GM12878 (cell line): Measurements from ENCODE around the gene NUDT14. TPM values are rescaled to one million over a fixed set of nuclear protein-coding genes. Genes with fewer than 3 reads are reported as not detected.

ENCODE experiments used
- ATAC-seq: fragments of 200-7000 bp; cut with Tn5 transposase; 3 replicates; pipeline ENCODE4 v1.9.1; 2020; ENCODE audit warnings: mild to moderate bottlenecking, moderate library complexity
- BruUV-seq: library from RNA; stranded (reverse); fragments of 400-500 nt; replicated peaks from 2 replicates; lab custom pipeline; 2021; lab: Mats Ljungman, UMichigan
- CTCF ChIA-PET: fragments of 300-600 bp; sonication (Branson Sonifier 250); formaldehyde crosslinking; extraction: SDS; loops from one replicate; lab custom pipeline; 2021; ENCODE audit warnings: inconsistent platforms; lab: Yijun Ruan, JAX
- POLR2A ChIA-PET: fragments of 350-600 bp; formaldehyde crosslinking; extraction: SDS; loops from one replicate; lab custom pipeline; 2021; ENCODE audit warnings: inconsistent platforms; lab: Charles Lee
- RAD21 ChIA-PET: fragments of 300-600 bp; sonication (Branson Sonifier 250); formaldehyde crosslinking; loops from one replicate; lab custom pipeline; 2023; ENCODE audit warnings: antibody characterized with exemption; ENCODE audit not compliant: unreplicated experiment; lab: Charles Lee
- SMC1A ChIA-PET: fragments of 300-600 bp; sonication (Branson Sonifier 250); formaldehyde crosslinking; loops from one replicate; lab custom pipeline; 2023; ENCODE audit not compliant: unreplicated experiment, uncharacterized antibody; lab: Charles Lee
- DNase-seq: peaks from one replicate; pipeline ENCODE4 v3.0.0-alpha.2; 2011; ENCODE audit warnings: low read depth, low spot score
- FAIRE-seq: peaks from 3 replicates; lab custom pipeline; 2011; peaks lifted over from hg19 to GRCh38; lab: Jason Lieb, UNC
- H2AFZ ChIP-seq: 2 replicates; pipeline ENCODE4 v1.6.0; 2011; ENCODE audit warnings: low read depth, low read length, control low read depth; ENCODE audit not compliant: control insufficient read depth
- H3K27ac ChIP-seq: 2 replicates; pipeline ENCODE4 v1.5.1; 2011; ENCODE audit warnings: control low read depth; ENCODE audit not compliant: control insufficient read depth, insufficient read depth
- H3K27me3 ChIP-seq, 2 experiments: replicated peaks in 1 of 2; 2 replicates each; pipeline versions ENCODE4 v1.6.0 to v1.6.1; 2011; ENCODE audit warnings: low read length in 1 of 2; ENCODE audit not compliant: control insufficient read depth in 2 of 2, insufficient read depth in 2 of 2
- H3K36me3 ChIP-seq, 2 experiments: 2 replicates each; pipeline ENCODE4 v1.5.1; 2011; ENCODE audit warnings: low read length in 1 of 2; ENCODE audit not compliant: control insufficient read depth in 2 of 2, insufficient read depth in 2 of 2
- H3K4me1 ChIP-seq: 2 replicates; pipeline ENCODE4 v1.6.1; 2011; ENCODE audit warnings: mild to moderate bottlenecking, low read length, moderate library complexity, mixed read lengths; ENCODE audit not compliant: control insufficient read depth, insufficient read depth
- H3K4me2 ChIP-seq: 2 replicates; pipeline ENCODE4 v1.6.0; 2011; ENCODE audit warnings: control low read depth; ENCODE audit not compliant: control insufficient read depth, insufficient read depth
- H3K4me3 ChIP-seq: fragments of 200-600 bp; sonication (generic); 2 replicates; pipeline ENCODE4 v1.5.1; 2016
- H3K79me2 ChIP-seq: 2 replicates; pipeline ENCODE4 v1.6.0; 2011; ENCODE audit warnings: low read length; ENCODE audit not compliant: control insufficient read depth, insufficient read depth
- H3K9ac ChIP-seq: 2 replicates; pipeline ENCODE4 v1.8.0; 2011; ENCODE audit warnings: low read length, control low read depth, mixed read lengths; ENCODE audit not compliant: control insufficient read depth, insufficient read depth
- H3K9me3 ChIP-seq: replicated peaks from 3 replicates; pipeline ENCODE4 v1.5.1; 2011; ENCODE audit warnings: mild to moderate bottlenecking, low read length; ENCODE audit not compliant: control insufficient read depth, insufficient read depth
- H4K20me1 ChIP-seq: 2 replicates; pipeline ENCODE4 v1.6.0; 2011; ENCODE audit not compliant: control insufficient read depth, insufficient read depth
- ASH2L ChIP-seq: fragments of 300-600, 200-600 bp; sonication (generic); IDR thresholded peaks from 2 replicates; pipeline ENCODE4 v1.6.1; 2017; ENCODE audit warnings: low read depth, mild to moderate bottlenecking, borderline replicate concordance
- CHD2 ChIP-seq: IDR thresholded peaks from 2 replicates; pipeline ENCODE4 v1.6.1; 2011; ENCODE audit warnings: low read depth, low read length, improper control_type of control experiment, borderline replicate concordance
- EP300 ChIP-seq, 2 experiments: fragments of 150-350 bp in 1 of 2; IDR thresholded peaks; 2 replicates each; pipeline ENCODE4 v1.6.1; 2011 to 2012; ENCODE audit warnings: low read depth in 2 of 2, low read length in 2 of 2, borderline replicate concordance in 1 of 2, improper control_type of control experiment in 1 of 2, inconsistent platforms in 1 of 2; ENCODE audit not compliant: control insufficient read depth in 1 of 2
- ESRRA ChIP-seq: IDR thresholded peaks from 2 replicates; pipeline ENCODE4 v1.6.1; 2012; ENCODE audit warnings: mild to moderate bottlenecking, low read length, improper control_type of control experiment
- FOS ChIP-seq: IDR thresholded peaks from 3 replicates; pipeline ENCODE4 v1.6.1; 2011; ENCODE audit warnings: borderline replicate concordance; ENCODE audit not compliant: insufficient read length; ENCODE audit errors: extremely low read depth
- FOXM1 ChIP-seq: IDR thresholded peaks from 2 replicates; pipeline ENCODE4 v1.6.1; 2012; ENCODE audit warnings: low read depth, mild to moderate bottlenecking, inconsistent platforms, low read length, moderate library complexity
- NR2C1 ChIP-seq: fragments of 450-650 bp; IDR thresholded peaks from 2 replicates; pipeline ENCODE4 v1.6.1; 2017; ENCODE audit warnings: antibody characterized with exemption, mild to moderate bottlenecking, moderate library complexity
- PML ChIP-seq: IDR thresholded peaks from 2 replicates; pipeline ENCODE4 v1.6.1; 2012; ENCODE audit warnings: low read length, inconsistent platforms
- RUNX3 ChIP-seq: IDR thresholded peaks from 2 replicates; pipeline ENCODE4 v1.6.1; 2012; ENCODE audit warnings: low read length, inconsistent platforms
- SIX5 ChIP-seq: IDR thresholded peaks from 2 replicates; pipeline ENCODE4 v1.6.1; 2011; ENCODE audit warnings: mild to moderate bottlenecking, low read depth, low read length, moderate library complexity; ENCODE audit not compliant: severe bottlenecking
- TCF3 ChIP-seq: IDR thresholded peaks from 2 replicates; pipeline ENCODE4 v1.6.1; 2012; ENCODE audit warnings: low read depth, mild to moderate bottlenecking, low read length, borderline replicate concordance; ENCODE audit not compliant: insufficient read depth
- ZNF207 ChIP-seq: fragments of 450-650 bp; IDR thresholded peaks from 2 replicates; pipeline ENCODE4 v1.6.1; 2014; ENCODE audit warnings: antibody characterized with exemption, mild to moderate bottlenecking, borderline replicate concordance
- WGBS: methylation state at CpG from one replicate; pipeline ENCODE4 v1.1.6; 2016; ENCODE audit warnings: low lambda C conversion rate; ENCODE audit not compliant: insufficient replicate concordance, insufficient coverage; ENCODE audit errors: missing lambda C conversion rate; 5-methylcytosine and 5-hydroxymethylcytosine counted together
- in situ Hi-C: fragments of 300-500 bp; cut with MboI; formaldehyde crosslinking; loops from 9 replicates; pipeline ENCODE4 v1.14.3; 2018; ENCODE audit warnings: mixed read lengths
- intact Hi-C: fragments of 100-400 bp; cut with micrococcal nuclease; formaldehyde crosslinking; loops from one replicate; pipeline ENCODE4 v1.14.2; 2022; ENCODE audit not compliant: unreplicated experiment
- polyA plus RNA-seq, 11 experiments: library from polyadenylated mRNA; depleted of rRNA in 4 of 11; unstranded in 6 of 11; stranded (reverse) in 5 of 11; fragments of >200 nt; fragmentation: Nextera tagmentation in 4 of 11; fragmentation: Illumina TruSeq in 1 of 11; extraction: Ambion mirVana in 4 of 11; extraction: Trizol in 1 of 11; gene quantifications; 1 replicate in 1 of 11; 2 replicates in 10 of 11; pipeline versions ENCODE4 v1.2.1 to v1.2.3, GENCODE V29; 2011 to 2016; ENCODE audit warnings: inconsistent platforms in 2 of 11, missing spikeins in 2 of 11, low read depth in 1 of 11
- total RNA-seq, 4 experiments: library from RNA; depleted of rRNA in 3 of 4; stranded (reverse); fragments of >200 nt in 3 of 4; fragmentation: Illumina TruSeq in 1 of 4; extraction: Trizol in 1 of 4; gene quantifications; 2 replicates each; pipeline versions ENCODE4 v1.2.1 to v1.2.3, GENCODE V29; 2013 to 2021
- TF ChIP-seq, protein P1 (sequence below): fragments of 150-350 bp; IDR thresholded peaks from 2 replicates; pipeline ENCODE4 v1.6.1; 2016; ENCODE audit warnings: low read depth, low read length
- TF ChIP-seq, protein P2 (sequence below): fragments of 450-650 bp; formaldehyde crosslinking; IDR thresholded peaks from 2 replicates; pipeline ENCODE4 v1.4.0; 2022; ENCODE audit warnings: mild to moderate bottlenecking, moderate library complexity
- TF ChIP-seq, protein P3 (sequence below): IDR thresholded peaks from 2 replicates; pipeline ENCODE4 v1.6.1; 2012; ENCODE audit warnings: mild to moderate bottlenecking, low read depth, low read length

NUDT14 gene
- total and polyA plus RNA-seq, 10 of the 15 experiments (the other 5 are each of a cell fraction or from before 2014, with no cell fraction given) = 0.62 to 6.8 (median 4.3) TPM; not detected in 1

DNA sequence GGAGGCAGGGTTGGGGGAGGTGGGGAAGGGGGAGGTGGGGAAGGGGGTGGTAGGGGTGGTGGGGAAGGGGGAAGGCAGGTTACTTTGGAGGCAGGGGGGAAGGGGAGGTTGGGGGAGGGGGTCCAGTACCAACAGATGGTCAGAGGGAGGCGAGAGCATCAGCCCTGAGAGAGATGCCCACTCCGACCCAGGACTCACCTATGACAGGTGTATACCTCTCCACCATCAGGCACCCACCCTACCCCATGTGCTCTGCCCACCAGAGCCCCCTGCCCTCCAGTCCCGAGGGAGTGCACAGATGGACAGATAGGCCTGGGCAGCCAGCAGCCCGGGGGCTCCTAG is 31.1 kb downstream of the NUDT14 start:
- FAIRE-seq (no peak), DNase-seq (no peak), ATAC-seq (no peak)
- no peaks in the 10 kb centered on the region for H3K79me2 ChIP-seq
- POLR2A ChIA-PET = no interaction called here
- no peak overlapping the region for H3K27ac ChIP-seq
- no TSS peak for BruUV-seq
- no peak overlapping the region for H2AFZ ChIP-seq
- no peaks in the 10 kb centered on the region for H4K20me1 ChIP-seq
- H3K9me3 ChIP-seq = no peaks in the 10 kb centered on the region
- CTCF ChIA-PET = no interaction called here
- no peaks in the 10 kb centered on the region for H3K4me1 ChIP-seq
- H3K4me3 ChIP-seq = no peak overlapping the region
- no peaks in the 10 kb centered on the region for H3K36me3 ChIP-seq
- SMC1A ChIA-PET = no interaction called here
- intact Hi-C loops (no loop called here), in situ Hi-C loops (no loop called here)
- H3K9ac ChIP-seq = no peak overlapping the region
- H3K27me3 ChIP-seq = no peaks in the 10 kb centered on the region
- RAD21 ChIA-PET = no interaction called here
- no peak overlapping the region for H3K4me2 ChIP-seq
- 0% methylated on average over 2 of the region's 4 CpGs for WGBS
- TF ChIP-seq FOXM1 = no peak
- no peak for TF ChIP-seq ASH2L
- TF ChIP-seq, protein P1, sequence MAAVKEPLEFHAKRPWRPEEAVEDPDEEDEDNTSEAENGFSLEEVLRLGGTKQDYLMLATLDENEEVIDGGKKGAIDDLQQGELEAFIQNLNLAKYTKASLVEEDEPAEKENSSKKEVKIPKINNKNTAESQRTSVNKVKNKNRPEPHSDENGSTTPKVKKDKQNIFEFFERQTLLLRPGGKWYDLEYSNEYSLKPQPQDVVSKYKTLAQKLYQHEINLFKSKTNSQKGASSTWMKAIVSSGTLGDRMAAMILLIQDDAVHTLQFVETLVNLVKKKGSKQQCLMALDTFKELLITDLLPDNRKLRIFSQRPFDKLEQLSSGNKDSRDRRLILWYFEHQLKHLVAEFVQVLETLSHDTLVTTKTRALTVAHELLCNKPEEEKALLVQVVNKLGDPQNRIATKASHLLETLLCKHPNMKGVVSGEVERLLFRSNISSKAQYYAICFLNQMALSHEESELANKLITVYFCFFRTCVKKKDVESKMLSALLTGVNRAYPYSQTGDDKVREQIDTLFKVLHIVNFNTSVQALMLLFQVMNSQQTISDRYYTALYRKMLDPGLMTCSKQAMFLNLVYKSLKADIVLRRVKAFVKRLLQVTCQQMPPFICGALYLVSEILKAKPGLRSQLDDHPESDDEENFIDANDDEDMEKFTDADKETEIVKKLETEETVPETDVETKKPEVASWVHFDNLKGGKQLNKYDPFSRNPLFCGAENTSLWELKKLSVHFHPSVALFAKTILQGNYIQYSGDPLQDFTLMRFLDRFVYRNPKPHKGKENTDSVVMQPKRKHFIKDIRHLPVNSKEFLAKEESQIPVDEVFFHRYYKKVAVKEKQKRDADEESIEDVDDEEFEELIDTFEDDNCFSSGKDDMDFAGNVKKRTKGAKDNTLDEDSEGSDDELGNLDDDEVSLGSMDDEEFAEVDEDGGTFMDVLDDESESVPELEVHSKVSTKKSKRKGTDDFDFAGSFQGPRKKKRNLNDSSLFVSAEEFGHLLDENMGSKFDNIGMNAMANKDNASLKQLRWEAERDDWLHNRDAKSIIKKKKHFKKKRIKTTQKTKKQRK = no peak
- no peak for TF ChIP-seq NR2C1
- TF ChIP-seq, protein P2, sequence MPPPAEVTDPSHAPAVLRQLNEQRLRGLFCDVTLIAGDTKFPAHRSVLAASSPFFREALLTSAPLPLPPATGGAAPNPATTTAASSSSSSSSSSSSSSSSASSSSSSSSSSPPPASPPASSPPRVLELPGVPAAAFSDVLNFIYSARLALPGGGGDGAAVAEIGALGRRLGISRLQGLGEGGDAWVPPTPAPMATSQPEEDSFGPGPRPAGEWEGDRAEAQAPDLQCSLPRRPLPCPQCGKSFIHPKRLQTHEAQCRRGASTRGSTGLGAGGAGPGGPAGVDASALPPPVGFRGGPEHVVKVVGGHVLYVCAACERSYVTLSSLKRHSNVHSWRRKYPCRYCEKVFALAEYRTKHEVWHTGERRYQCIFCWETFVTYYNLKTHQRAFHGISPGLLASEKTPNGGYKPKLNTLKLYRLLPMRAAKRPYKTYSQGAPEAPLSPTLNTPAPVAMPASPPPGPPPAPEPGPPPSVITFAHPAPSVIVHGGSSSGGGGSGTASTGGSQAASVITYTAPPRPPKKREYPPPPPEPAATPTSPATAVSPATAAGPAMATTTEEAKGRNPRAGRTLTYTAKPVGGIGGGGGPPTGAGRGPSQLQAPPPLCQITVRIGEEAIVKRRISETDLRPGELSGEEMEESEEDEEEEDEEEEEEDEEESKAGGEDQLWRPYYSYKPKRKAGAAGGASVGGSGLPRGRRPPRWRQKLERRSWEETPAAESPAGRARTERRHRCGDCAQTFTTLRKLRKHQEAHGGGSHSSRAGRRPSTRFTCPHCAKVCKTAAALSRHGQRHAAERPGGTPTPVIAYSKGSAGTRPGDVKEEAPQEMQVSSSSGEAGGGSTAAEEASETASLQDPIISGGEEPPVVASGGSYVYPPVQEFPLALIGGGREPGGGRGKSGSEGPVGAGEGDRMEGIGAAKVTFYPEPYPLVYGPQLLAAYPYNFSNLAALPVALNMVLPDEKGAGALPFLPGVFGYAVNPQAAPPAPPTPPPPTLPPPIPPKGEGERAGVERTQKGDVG (CRISPR knock-in tag) = no peak
- TF ChIP-seq ZNF207 = no peak
- no peak for TF ChIP-seq SIX5
- no peak for TF ChIP-seq CHD2
- TF ChIP-seq EP300 (IDR thresholded peaks at IDR 0.05; ENCODE audit: borderline replicate concordance in 1 of 2, control insufficient read depth in 1 of 2, low read depth in 2 of 2, low read length in 2 of 2) = no peak
- no peak for TF ChIP-seq FOS
- no peak for TF ChIP-seq ESRRA
- TF ChIP-seq TCF3 = no peak
- TF ChIP-seq PML = no peak
- no peak for TF ChIP-seq RUNX3
- TF ChIP-seq, protein P3, sequence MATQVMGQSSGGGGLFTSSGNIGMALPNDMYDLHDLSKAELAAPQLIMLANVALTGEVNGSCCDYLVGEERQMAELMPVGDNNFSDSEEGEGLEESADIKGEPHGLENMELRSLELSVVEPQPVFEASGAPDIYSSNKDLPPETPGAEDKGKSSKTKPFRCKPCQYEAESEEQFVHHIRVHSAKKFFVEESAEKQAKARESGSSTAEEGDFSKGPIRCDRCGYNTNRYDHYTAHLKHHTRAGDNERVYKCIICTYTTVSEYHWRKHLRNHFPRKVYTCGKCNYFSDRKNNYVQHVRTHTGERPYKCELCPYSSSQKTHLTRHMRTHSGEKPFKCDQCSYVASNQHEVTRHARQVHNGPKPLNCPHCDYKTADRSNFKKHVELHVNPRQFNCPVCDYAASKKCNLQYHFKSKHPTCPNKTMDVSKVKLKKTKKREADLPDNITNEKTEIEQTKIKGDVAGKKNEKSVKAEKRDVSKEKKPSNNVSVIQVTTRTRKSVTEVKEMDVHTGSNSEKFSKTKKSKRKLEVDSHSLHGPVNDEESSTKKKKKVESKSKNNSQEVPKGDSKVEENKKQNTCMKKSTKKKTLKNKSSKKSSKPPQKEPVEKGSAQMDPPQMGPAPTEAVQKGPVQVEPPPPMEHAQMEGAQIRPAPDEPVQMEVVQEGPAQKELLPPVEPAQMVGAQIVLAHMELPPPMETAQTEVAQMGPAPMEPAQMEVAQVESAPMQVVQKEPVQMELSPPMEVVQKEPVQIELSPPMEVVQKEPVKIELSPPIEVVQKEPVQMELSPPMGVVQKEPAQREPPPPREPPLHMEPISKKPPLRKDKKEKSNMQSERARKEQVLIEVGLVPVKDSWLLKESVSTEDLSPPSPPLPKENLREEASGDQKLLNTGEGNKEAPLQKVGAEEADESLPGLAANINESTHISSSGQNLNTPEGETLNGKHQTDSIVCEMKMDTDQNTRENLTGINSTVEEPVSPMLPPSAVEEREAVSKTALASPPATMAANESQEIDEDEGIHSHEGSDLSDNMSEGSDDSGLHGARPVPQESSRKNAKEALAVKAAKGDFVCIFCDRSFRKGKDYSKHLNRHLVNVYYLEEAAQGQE = no peak
